ENCODE measurements around the gene PANK2. TPM values are rescaled to one million over a fixed set of nuclear protein-coding genes. Genes with fewer than 3 reads are reported as not detected.
"Not testable (repeated sequence)": the region's sequence is repeated elsewhere in the genome, so short reads cannot be mapped to it uniquely, and the experiment has no call there.

Gene PANK2
- total and polyA plus RNA-seq, 2 donors (not counting 1 experiment from before 2014, with no cell fraction given), result 33.7 to 51.7 TPM

- Histone ChIP-seq H3K79me2 (ENCODE audit: control insufficient read depth, insufficient read depth, low read length) (peaks cover 97% of the 10 kb centered on the region), H3K4me2 (ENCODE audit: extremely low read depth, insufficient read depth, low read length) (no peak overlapping the region), H3K4me1 (ENCODE audit: control insufficient read depth, extremely low read depth, insufficient read depth, low read length) (peaks cover 6% of the 10 kb centered on the region), H4K20me1 (ENCODE audit: control insufficient read depth, extremely low read depth, insufficient read depth, low read length) (peaks cover 5% of the 10 kb centered on the region), H3K4me3 (replicated peaks in 1 of 4; ENCODE audit: control extremely low read depth in 1 of 4, insufficient read depth in 1 of 4, low read depth in 3 of 4, low read length in 4 of 4) (no peak overlapping the region), H3K27ac (ENCODE audit: insufficient read depth, low read length) (no peak overlapping the region), H3K36me3 (ENCODE audit: control insufficient read depth, insufficient read depth, low read length) (peaks cover 6% of the 10 kb centered on the region), H3K27me3 (ENCODE audit: control insufficient read depth, insufficient read depth, low read length) (no peaks in the 10 kb centered on the region), H3K9me3 (ENCODE audit: control insufficient read depth, insufficient read depth, low read depth, low read length) (no peaks in the 10 kb centered on the region), H2AFZ (ENCODE audit: low read length) (no peak overlapping the region), H3K9ac (ENCODE audit: insufficient read depth, low read length) (no peak overlapping the region)
- TF ChIP-seq CTCF (conservative IDR thresholded peaks at IDR 0.05 in 1 of 2, IDR thresholded peaks at IDR 0.05 in 1 of 2; ENCODE audit: low read depth in 1 of 2, low read length in 2 of 2), result no peak
- TF ChIP-seq EZH2 (IDR thresholded peaks at IDR 0.05; ENCODE audit: low read length, missing control alignments), result no peak
- no peak for DNase-seq (ENCODE audit: low read depth in 2 of 2)
These were observed 15.7 kb downstream of the PANK2 start for GRCh38 chr20:3904857-3905256.

GRCh38 chr20:3906744-3907721, 17.8 kb downstream of the PANK2 start:
- H3K27me3 ChIP-seq (ENCODE audit: control insufficient read depth, insufficient read depth, low read length); H3K9me3 ChIP-seq (ENCODE audit: control insufficient read depth, insufficient read depth, low read depth, low read length); H3K36me3 ChIP-seq (ENCODE audit: control insufficient read depth, insufficient read depth, low read length); DNase-seq (ENCODE audit: low read depth in 2 of 2); H3K27ac ChIP-seq (ENCODE audit: insufficient read depth, low read length); H3K4me3 ChIP-seq (replicated peaks in 1 of 4; ENCODE audit: control extremely low read depth in 1 of 4, insufficient read depth in 1 of 4, low read depth in 3 of 4, low read length in 4 of 4); H4K20me1 ChIP-seq (ENCODE audit: control insufficient read depth, extremely low read depth, insufficient read depth, low read length); H3K4me2 ChIP-seq (ENCODE audit: extremely low read depth, insufficient read depth, low read length); H3K4me1 ChIP-seq (ENCODE audit: control insufficient read depth, extremely low read depth, insufficient read depth, low read length); H3K9ac ChIP-seq (ENCODE audit: insufficient read depth, low read length); H2AFZ ChIP-seq (ENCODE audit: low read length): not testable (repeated sequence)
- H3K79me2 ChIP-seq (ENCODE audit: control insufficient read depth, insufficient read depth, low read length), result peaks cover 96% of the 10 kb centered on the region

GRCh38 chr20:3908667-3909066, 19.5 kb downstream of the PANK2 start:
- no peak overlapping the region for H3K9ac ChIP-seq (ENCODE audit: insufficient read depth, low read length)
- no peak overlapping the region for H3K27ac ChIP-seq (ENCODE audit: insufficient read depth, low read length)
- TF ChIP-seq CTCF (conservative IDR thresholded peaks at IDR 0.05 in 1 of 2, IDR thresholded peaks at IDR 0.05 in 1 of 2; ENCODE audit: low read depth in 1 of 2, low read length in 2 of 2) (no peak), EZH2 (IDR thresholded peaks at IDR 0.05; ENCODE audit: low read length, missing control alignments) (no peak)
- no peaks in the 10 kb centered on the region for H3K9me3 ChIP-seq (ENCODE audit: control insufficient read depth, insufficient read depth, low read depth, low read length)
- no peaks in the 10 kb centered on the region for H3K4me1 ChIP-seq (ENCODE audit: control insufficient read depth, extremely low read depth, insufficient read depth, low read length)
- H2AFZ ChIP-seq (ENCODE audit: low read length), result no peak overlapping the region
- H4K20me1 ChIP-seq (ENCODE audit: control insufficient read depth, extremely low read depth, insufficient read depth, low read length), result peaks cover 5% of the 10 kb centered on the region
- no peak overlapping the region for H3K4me3 ChIP-seq (replicated peaks in 1 of 4; ENCODE audit: control extremely low read depth in 1 of 4, insufficient read depth in 1 of 4, low read depth in 3 of 4, low read length in 4 of 4)
- peaks cover 93% of the 10 kb centered on the region for H3K79me2 ChIP-seq (ENCODE audit: control insufficient read depth, insufficient read depth, low read length)
- no peak overlapping the region for H3K4me2 ChIP-seq (ENCODE audit: extremely low read depth, insufficient read depth, low read length)
- H3K27me3 ChIP-seq (ENCODE audit: control insufficient read depth, insufficient read depth, low read length), result no peaks in the 10 kb centered on the region
- no peak for DNase-seq (ENCODE audit: low read depth in 2 of 2)
- peaks cover 12% of the 10 kb centered on the region for H3K36me3 ChIP-seq (ENCODE audit: control insufficient read depth, insufficient read depth, low read length)
